Measurements from ENCODE around the gene C17orf78.
"Not testable (repeated sequence)": the region's sequence is repeated elsewhere in the genome, so short reads cannot be mapped to it uniquely, and the experiment has no call there.

C17orf78 gene

GRCh38 chr17:37375706-37376105 is at the start of gene C17orf78:
Gene C17orf78 (plus strand): TSS chr17:37375985. CDS start chr17:37376093, 108 bp downstream.
- DNase-seq (ENCODE audit: low spot score): no peak

GRCh38 chr17:37327341-37328090 is 48.3 kb upstream of the C17orf78 start:
- no peak for DNase-seq (ENCODE audit: low spot score)

GRCh38 chr17:37338847-37339246 is 36.9 kb upstream of the C17orf78 start:
- DNase-seq (ENCODE audit: low spot score): no peak

GRCh38 chr17:37339321-37339720 is 36.5 kb upstream of the C17orf78 start:
- no peak for DNase-seq (ENCODE audit: low spot score)

GRCh38 chr17:37340804-37341203 is 35.0 kb upstream of the C17orf78 start:
- DNase-seq (ENCODE audit: low spot score): no peak

- no peak for DNase-seq (ENCODE audit: low spot score)
Measured at GRCh38 chr17:37342589-37342988, 33.2 kb upstream of the C17orf78 start.

GRCh38 chr17:37344519-37344918 is 31.3 kb upstream of the C17orf78 start:
- no peak for DNase-seq (ENCODE audit: low spot score)

- DNase-seq (ENCODE audit: low spot score): not testable (repeated sequence)
Measured at GRCh38 chr17:37346863-37347402, 28.9 kb upstream of the C17orf78 start.

GRCh38 chr17:37356796-37357569 is 18.8 kb upstream of the C17orf78 start:
- not testable (repeated sequence) for DNase-seq (ENCODE audit: low spot score)

GRCh38 chr17:37358098-37358829 is 17.5 kb upstream of the C17orf78 start:
- peak; percentile 67 for DNase-seq (ENCODE audit: low spot score)

GRCh38 chr17:37358830-37359681 is 16.7 kb upstream of the C17orf78 start:
- DNase-seq (ENCODE audit: low spot score): peak; percentile 97

GRCh38 chr17:37359682-37360188 is 16.1 kb upstream of the C17orf78 start:
- no peak for DNase-seq (ENCODE audit: low spot score)

GRCh38 chr17:37360632-37361031 is 15.2 kb upstream of the C17orf78 start:
- no peak for DNase-seq (ENCODE audit: low spot score)

- DNase-seq (ENCODE audit: low spot score): no peak
Measured at GRCh38 chr17:37361543-37361942, 14.2 kb upstream of the C17orf78 start.

GRCh38 chr17:37365589-37365988 is 10.2 kb upstream of the C17orf78 start:
- DNase-seq (ENCODE audit: low spot score): no peak

GRCh38 chr17:37368577-37368976 is 7.2 kb upstream of the C17orf78 start:
- no peak for DNase-seq (ENCODE audit: low spot score)

GRCh38 chr17:37373530-37374159 is 2.1 kb upstream of the C17orf78 start:
- DNase-seq (ENCODE audit: low spot score): peak; percentile 89

GRCh38 chr17:37382056-37382455 is 6.3 kb downstream of the C17orf78 start:
- DNase-seq (ENCODE audit: low spot score): no peak

GRCh38 chr17:37384560-37385149 is 8.9 kb downstream of the C17orf78 start:
- DNase-seq (ENCODE audit: low spot score): no peak

GRCh38 chr17:37385474-37385990 is 9.7 kb downstream of the C17orf78 start:
- no peak for DNase-seq (ENCODE audit: low spot score)
